AG20443 (cell line): Measurements from ENCODE around the gene IPO7.
"Not testable (repeated sequence)": the region's sequence is repeated elsewhere in the genome, so short reads cannot be mapped to it uniquely, and the experiment has no call there.

Source experiments
- DNase-seq: peaks from one replicate; pipeline ENCODE4 v3.0.0; 2012; ENCODE audit warnings: low spot score, mixed read lengths

The IPO7 gene

GRCh38 chr11:9384535-9385326, at the start of gene IPO7:
IPO7 (plus strand) TSS chr11:9384652; CDS start chr11:9384764, 112 bp downstream.
- peak; percentile 94 for DNase-seq

- DNase-seq, result no peak
Observed at GRCh38 chr11:9341638-9342178, 42.7 kb upstream of the IPO7 start.

DNA sequence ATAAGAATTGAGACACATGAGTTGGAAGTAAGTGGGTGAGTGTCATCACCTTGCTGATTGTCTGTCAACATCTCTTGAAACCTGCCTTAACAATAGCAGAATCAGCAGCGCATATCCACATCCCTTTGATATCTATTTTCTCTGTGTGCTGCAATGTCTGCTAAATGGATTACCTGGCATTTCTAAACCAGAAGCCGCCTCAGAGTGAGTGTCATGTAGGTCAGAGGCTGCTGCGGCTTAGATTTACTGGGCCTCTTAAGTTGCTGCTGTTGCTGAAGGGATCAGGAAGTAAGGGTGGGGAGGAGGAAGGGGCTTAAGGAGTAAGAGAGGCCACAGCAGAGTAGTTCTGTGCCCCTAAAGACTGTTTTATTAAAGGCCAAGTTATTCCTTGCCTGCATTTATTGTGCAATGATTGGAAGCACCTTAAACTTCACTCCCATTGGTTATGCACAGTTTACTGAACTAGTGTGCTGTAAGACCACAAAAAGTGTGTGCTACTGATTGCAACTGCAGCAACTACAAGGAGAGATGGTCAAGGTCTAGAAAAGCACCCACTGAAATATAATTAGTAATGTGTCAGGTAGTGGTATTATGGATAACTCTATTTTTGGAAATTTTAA, 40.3 kb upstream of the IPO7 start:
- DNase-seq, result no peak

DNA sequence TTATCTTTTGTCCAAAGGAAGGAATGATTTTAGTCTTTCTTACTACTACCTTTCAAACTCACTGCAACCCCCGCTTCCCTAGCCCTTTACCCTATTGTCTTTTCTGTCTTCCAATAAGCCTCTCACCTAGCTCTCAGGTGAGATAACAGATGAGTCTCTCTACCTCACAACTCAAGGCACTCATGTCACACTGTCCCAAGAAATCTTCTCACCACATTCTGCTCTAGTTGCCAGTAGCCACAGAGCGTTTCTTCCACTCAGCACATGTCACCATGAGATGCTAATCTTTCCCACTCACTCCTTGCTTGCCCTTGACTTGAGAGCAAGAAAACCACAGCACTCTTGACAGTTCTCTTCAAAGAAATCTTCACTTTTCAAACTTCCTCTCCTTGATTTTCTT, 37.4 kb upstream of the IPO7 start:
- DNase-seq, result no peak

GRCh38 chr11:9347779-9348178, 36.7 kb upstream of the IPO7 start:
- DNase-seq, result not testable (repeated sequence)

DNA sequence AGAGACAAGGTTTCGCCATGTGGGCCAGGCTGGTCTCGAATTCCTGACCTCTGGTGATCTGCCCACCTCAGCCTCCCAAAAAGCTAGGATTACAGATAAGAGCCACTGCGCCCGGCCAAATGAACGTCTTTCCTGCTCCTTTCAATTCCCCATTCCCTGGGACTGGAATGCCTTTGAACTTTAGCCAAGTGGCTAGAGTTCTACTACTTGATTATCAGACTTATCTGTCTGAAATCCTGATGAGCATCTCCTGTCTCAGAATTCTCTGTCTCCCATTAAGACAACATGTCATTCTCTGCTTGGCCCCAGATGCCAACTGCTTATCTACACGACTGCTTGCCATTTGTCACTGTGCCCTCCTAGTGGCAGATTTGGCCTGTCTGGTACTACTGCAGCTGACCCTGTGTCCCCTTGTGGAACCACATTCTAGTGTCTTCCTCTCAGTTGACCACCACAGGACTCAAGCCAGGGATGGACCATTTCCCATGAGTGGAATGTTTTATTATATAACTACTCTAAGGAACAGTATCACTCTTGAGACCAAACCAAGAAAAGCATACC, 33.1 kb upstream of the IPO7 start:
- no peak for DNase-seq

DNA sequence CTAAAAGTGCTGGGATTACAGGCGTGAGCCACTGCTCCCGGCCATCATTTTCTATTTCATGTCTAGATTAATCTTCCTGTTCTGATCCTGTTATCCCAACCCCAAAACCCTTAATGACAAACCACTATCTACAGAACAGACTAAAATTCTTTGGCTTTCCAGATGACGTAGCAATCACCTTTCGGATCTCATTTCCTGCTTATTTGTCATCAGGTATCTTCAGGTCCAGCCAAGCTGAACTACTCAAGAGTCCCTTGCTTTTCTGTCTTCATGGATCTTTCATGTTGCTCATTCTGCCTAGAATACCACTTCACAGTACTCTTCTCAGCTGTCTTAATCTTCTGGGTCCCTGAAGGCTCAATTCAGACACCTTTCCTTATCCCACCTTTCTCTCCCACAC, 27.4 kb upstream of the IPO7 start:
- no peak for DNase-seq

DNA sequence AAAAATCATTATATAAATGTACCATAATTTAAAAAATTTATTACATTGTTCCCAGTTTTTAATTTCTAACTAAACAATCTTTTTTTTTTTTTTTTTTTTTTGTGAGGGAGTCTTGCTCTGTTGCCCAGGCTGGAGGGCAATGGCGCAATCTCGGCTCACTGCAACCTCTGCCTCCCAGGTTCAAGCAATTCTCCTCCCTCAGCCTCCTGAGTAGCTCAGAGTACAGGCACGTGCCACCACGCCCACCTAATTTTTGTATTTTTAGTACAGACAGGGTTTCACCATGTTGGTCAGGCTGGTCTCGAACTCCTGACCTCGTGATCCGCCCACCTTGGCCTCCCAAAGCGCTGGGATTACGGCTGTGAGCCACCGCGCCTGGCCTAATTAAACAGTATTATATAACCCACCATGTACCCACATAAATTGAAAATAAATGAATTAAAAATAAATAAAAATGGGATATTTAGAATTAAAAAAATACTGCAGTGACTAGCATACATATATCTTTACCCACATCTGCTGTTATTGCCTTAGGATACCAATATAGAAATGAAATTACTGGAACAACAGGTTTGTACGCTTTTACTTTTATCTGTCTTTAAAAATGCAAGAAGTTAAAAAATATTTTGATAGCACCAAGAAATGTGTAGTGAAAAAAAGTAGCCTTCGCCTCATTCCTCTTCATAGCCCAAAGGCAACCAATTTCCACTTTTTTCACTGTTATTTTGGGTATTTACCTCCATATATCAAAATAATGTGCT, 23.4 kb upstream of the IPO7 start:
- not testable (repeated sequence) for DNase-seq

DNA sequence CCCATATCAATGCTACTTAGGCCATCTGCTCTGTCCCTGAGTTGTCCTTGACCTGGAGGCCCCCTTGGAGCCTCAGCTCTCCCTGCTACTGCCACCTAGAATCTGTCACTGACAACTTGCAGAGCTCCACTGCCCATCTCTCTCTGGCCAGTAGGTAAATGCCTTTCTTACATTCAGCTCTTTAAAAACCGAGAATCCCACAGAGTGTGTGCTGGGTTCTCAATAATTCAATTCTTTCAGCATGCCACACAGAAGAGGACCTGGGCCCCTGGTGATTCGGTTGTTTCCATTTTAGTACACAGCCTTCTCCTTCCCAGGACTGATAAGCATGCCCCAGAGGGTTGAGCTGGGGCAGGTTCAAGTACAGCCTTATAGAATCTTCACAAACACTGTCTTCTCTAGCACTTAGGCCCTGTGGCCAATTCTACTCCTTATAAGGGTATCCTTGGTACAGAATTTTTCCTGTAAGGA, 22.0 kb upstream of the IPO7 start:
- DNase-seq, result no peak

DNA sequence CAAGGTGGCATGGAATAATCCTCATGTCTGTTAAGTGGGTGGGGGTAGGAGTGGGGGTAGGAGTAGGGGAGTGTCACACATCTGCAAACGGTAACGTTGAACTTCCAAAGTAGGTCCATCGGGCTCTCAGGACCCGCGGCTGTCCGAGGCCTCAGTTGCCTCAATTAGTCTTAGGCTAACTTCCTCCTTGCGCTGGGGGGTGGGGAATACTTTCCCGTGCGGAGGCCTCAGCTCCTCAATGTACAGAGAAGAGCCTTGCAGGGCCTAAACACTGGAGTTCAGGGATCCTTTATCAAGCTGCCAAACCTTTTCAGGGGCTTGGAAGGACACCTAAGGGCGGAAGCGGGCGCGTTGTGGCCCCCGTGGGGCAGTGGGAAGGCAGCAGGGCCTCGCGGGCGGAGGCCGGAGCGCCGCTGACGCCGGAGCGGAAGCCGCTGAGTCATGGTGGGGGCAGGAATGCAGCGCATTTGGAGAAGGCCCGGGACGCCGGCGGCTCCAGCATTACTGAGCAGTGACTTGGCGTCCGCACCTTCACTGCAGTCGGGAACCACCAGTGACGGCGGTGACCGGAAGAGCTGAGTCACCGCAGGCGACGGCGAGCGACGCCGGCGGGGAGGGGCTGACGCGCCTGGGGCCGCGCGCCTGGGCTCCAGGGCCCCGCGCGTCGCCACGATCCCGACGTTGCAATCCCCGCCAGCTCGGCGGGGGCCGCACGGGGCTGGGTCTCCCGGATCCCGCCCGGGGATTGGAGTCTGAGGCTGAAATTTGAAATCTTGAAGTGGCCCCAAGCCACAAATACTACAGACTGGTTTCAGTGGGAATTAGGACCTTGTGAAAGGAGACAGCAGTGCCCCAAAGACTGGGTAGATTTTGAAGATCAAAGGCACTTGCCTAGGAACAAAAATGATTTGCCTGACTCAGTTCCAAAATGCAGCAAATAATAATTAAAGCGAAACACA, 20.2 kb upstream of the IPO7 start:
- DNase-seq, result peak; percentile 97

GRCh38 chr11:9367551-9367950, 16.9 kb upstream of the IPO7 start:
- DNase-seq, result no peak

DNA sequence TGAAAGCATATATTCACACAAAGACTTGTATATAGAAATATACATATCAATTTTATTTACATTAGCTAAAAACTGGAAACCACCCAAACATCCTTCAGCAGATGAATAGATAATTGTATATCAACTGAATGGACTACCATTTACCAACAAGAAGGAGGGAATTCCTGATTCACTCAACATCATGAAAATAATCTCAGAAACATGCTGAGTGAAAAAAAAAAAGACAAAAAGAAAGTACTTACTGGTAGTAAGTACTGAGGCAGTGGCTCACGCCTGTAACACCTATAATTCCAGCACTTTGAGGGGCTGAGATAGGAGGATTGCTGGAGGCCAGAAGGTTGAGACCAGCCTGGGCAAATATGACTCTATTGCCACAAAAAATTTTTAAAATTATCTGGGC, 7.4 kb upstream of the IPO7 start:
- no peak for DNase-seq

DNA sequence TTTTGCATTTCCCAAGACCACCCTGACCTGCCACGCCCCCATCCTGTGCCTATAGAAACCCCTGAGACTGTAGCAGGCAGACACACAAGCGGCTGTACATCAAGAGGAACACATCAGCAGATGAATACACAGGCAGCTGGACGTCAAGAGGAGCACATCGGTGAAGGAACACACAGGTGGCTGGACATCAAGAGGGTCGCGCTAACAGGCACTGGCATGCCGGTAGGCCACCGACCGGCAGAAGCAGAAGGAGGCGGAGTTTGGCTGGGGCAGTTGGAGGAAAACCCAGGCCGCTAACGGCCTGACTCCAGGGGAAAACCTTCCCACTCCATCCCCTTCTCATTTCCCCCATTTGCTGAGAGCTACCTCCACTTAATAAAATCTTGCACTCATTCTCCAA, 5.4 kb upstream of the IPO7 start:
- no peak for DNase-seq

- DNase-seq, result peak; percentile 22
Observed at GRCh38 chr11:9380773-9381172, 3.7 kb upstream of the IPO7 start.

DNA sequence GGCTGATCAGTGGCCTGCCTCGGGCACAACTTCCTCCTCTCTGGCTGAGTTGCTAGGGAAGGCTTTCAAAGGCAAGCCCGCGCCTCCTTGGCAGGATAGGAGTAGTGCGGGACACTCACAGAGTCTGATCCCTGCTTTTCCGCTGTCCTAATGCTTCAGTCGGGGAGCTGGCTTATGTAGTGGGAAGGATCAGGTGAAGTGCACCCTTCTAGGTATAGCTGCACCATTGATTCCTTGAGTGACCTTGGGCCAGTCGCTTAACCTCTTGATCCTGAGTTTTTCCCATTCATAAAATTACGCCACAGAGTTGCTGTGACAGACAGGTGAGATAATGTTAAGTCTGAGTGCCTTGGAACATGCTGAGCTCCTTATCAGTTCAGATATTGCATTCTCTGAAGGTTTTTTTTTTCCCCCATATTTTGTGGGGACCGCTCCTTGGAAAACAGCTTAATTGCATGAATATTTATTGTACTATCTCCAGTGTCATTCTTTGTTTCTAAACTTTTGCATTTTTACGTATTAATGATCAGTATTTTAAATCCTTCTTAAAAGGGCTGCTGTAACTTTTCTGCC, 961 bp downstream of the IPO7 start:
- no peak for DNase-seq

- no peak for DNase-seq
Observed at GRCh38 chr11:9386086-9386485, 1.6 kb downstream of the IPO7 start.

GRCh38 chr11:9386901-9387300, 2.4 kb downstream of the IPO7 start:
- DNase-seq, result no peak

- no peak for DNase-seq
Observed at GRCh38 chr11:9396310-9396709, 11.9 kb downstream of the IPO7 start.

GRCh38 chr11:9396752-9397151, 12.3 kb downstream of the IPO7 start:
- DNase-seq, result no peak

GRCh38 chr11:9397746-9398680, 13.6 kb downstream of the IPO7 start:
- no peak for DNase-seq
